ENCODE measurements around the gene USP15.

Gene USP15

GRCh38 chr12:62414180-62414579, 154.0 kb downstream of the USP15 start:
- TF ChIP-seq CTCF (conservative IDR thresholded peaks at IDR 0.05; ENCODE audit: low read depth) = no peak
- ChIA-PET CTCF (no interaction called here), POLR2A (ENCODE audit: low non-redundant PET) (no interaction called here)
- H3K27ac ChIP-seq = no peak overlapping the region
- DNase-seq (ENCODE audit: low spot score) = no peak

GRCh38 chr12:62426089-62426488, 165.9 kb downstream of the USP15 start:
- no peak for DNase-seq (ENCODE audit: low spot score)
- POLR2A ChIA-PET (ENCODE audit: low non-redundant PET) = no interaction called here
- CTCF ChIA-PET = interaction anchor here (0.7 kb wide), 2 partner anchors 251 to 332 kb away, joined by 5 to 7 read pairs; no protein-coding TSS in a partner anchor
- H3K27ac ChIP-seq = no peak overlapping the region
- TF ChIP-seq CTCF (conservative IDR thresholded peaks at IDR 0.05; ENCODE audit: low read depth) = no peak

GRCh38 chr12:62429457-62429856, 169.3 kb downstream of the USP15 start:
- TF ChIP-seq CTCF (conservative IDR thresholded peaks at IDR 0.05; ENCODE audit: low read depth) = no peak
- CTCF ChIA-PET = no interaction called here
- POLR2A ChIA-PET (ENCODE audit: low non-redundant PET) = interaction anchor here (0.6 kb wide), 1 partner anchor 21 kb away, joined by 3 read pairs; no protein-coding TSS in a partner anchor
- no peak for DNase-seq (ENCODE audit: low spot score)
- no peak overlapping the region for H3K27ac ChIP-seq

- no peak overlapping the region for H3K27ac ChIP-seq
- peak; percentile 9 for DNase-seq (ENCODE audit: low spot score)
- TF ChIP-seq CTCF (conservative IDR thresholded peaks at IDR 0.05; ENCODE audit: low read depth) = no peak
- ChIA-PET POLR2A (ENCODE audit: low non-redundant PET) (no interaction called here), CTCF (interaction anchor here (1.3 kb wide), 2 partner anchors 298 to 378 kb away, joined by 3 to 4 read pairs; no protein-coding TSS in a partner anchor)
Measured at GRCh38 chr12:62434494-62435302, 174.5 kb downstream of the USP15 start.

- DNase-seq (ENCODE audit: low spot score) = peak; percentile 26
- ChIA-PET CTCF (interaction anchor here (0.6 to 1.3 kb wide), 6 partner anchors 12 to 377 kb away, joined by 3 to 6 read pairs (median 4); no protein-coding TSS in a partner anchor), POLR2A (ENCODE audit: low non-redundant PET) (no interaction called here)
- H3K27ac ChIP-seq = no peak overlapping the region
- TF ChIP-seq CTCF (conservative IDR thresholded peaks at IDR 0.05; ENCODE audit: low read depth) = peak; percentile 48
Measured at GRCh38 chr12:62435303-62436163, 175.3 kb downstream of the USP15 start.

- H3K27ac ChIP-seq = no peak overlapping the region
- ChIA-PET POLR2A (ENCODE audit: low non-redundant PET) (no interaction called here), CTCF (interaction anchor here (0.6 to 0.9 kb wide), 4 partner anchors 22 to 67 kb away, joined by 3 to 6 read pairs (median 4); no protein-coding TSS in a partner anchor)
- DNase-seq (ENCODE audit: low spot score) = no peak
- TF ChIP-seq CTCF (conservative IDR thresholded peaks at IDR 0.05; ENCODE audit: low read depth) = no peak
Measured at GRCh38 chr12:62436164-62436503, 175.9 kb downstream of the USP15 start.

Data from RWPE1 (cell line).